T follicular helper cell (primary cell): ENCODE data around the gene KLC1.
"Not testable (repeated sequence)": the region's sequence is repeated elsewhere in the genome, so short reads cannot be mapped to it uniquely, and the experiment has no call there.

Experiments
- DNase-seq: peaks from one replicate; pipeline ENCODE4 v3.0.0-alpha.2; 2020; ENCODE audit warnings: low read depth

The KLC1 gene

DNA sequence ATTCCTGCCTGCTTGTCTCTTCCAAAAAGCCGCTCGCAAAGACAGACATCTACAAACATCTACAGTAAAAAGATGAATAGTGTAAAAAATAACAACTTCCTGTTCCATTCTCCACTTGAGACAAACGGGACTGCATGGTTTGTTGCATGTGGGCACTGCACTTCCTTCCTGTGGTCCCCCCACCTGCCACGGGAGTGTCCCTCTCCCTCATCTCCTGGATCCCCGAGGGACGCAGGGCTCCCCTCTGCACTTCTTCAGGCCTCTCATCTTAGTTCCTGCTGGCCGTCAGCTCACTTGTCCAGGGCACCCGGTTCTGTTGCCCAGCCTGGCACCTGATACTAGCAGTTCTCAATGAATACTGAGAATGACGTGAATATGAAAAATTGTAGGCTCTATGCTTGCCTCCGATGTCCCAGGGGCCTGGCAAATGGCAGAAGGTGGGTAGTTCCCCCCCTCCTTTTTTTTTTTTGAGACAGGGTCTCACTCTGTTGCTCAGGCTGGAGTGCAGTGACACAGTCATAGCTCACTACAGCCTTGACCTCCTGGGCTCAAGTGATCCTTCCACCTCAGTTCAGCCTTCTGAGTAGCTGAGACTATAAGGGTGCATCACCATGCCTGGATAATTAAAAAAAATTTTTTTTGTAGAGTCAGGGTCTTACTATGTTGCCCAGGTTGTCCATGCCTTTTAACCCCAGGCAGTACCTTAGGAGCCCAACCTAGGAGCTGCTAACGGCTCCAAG, 3.5 kb upstream of the KLC1 start:
- peak; percentile 28 for DNase-seq

DNA sequence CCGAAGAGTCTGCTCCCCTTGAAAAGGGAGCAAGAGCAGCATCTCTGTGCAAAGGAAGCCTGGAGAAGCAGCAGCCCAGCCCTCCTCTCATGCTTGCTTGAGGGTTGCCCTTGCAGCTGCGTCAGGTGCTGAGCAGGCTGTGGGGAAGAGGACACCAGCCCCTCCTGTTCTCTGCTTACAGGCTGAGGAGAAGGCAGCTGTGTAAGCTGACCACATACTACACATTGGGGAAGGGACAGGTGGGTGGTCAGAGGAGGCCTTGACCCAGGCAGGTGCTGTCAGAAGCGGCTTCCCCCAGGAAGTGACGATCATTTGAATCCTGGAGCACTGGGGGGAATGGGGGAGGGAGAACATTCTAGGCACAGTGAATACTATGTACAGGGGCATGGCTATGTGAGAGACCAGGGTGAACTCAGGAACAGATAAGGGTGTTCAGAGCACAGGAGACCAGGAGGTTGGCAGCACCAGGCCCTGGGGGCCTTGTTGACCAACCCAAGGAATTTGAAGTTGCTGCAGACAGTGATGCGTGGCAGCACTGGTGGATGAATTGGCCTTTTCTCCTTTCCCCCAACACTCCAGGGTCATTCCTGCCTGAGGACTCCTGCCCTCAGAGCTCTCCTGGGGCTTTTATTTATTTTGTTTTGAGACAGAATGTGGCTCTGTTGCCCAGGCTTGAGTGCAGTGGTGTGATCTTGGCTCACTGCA, 2.7 kb upstream of the KLC1 start:
- DNase-seq, result no peak

DNA sequence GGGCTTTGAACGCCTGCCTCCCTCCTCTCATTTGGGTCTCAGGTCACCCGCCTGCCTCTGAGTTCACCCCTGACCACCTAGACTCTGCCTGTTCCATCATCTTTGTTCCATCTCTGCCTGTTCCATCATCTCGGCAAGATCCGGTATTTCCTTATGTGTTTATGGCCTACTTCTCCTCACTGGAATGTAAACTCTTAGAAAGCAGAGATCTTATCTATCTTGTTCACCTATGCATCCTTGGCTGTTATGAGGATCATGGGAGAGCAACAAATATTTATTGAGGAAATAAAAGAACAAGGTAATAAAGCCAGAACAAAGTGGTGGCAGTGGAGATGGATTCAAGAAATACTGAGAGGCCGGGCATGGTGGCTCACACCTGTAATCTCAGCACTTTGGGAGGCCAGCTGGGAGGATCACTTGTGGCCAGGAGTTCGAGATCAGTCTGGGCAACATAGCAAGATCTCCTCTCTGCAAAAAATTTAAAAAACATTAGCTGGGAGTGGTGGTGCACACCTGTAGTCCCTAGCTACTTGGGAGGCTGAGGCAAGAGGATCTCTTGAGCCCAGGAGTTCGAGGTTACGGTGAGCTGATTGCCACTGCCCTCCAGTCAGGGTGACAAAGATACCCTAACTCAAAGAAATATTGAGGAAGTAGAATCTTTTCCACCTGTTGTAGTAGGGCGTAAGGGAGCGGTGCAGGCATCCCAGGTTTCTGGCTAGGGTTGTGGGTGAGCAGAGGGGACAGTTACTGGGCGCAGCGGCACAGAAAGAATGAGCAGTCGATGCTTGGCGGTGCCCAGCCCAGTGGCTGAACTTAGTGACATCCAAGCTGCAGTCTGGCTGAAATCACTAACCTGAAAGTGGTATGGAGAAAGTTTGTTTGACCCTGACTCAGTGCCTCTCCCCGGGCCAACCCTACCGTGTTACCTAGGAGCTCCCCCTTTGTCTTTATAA, 1.7 kb upstream of the KLC1 start:
- no peak for DNase-seq

DNA sequence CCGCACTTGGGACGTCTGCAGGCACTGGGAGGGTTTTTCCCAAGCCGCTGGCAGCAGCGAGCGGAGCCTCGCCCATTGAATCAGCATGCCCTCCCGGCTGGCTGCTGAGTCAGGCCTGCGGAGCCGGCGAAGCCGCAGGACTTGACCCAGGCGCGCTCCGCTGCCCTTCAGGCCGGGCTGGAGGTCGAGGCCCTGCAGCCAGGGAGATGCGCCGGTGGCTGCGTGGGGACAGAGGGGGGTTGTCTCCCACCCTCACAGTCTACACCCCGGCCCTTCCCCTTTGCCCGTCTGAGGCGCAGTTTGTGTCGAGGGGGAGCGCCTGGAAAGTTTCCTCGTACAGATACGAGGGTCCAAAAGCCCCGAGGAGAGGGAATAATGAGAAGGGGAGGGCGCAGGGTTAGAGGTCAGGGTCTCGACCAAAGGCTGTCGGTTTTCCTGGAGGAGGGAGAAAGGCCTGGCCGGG, 759 bp upstream of the KLC1 start:
- no peak for DNase-seq

DNA sequence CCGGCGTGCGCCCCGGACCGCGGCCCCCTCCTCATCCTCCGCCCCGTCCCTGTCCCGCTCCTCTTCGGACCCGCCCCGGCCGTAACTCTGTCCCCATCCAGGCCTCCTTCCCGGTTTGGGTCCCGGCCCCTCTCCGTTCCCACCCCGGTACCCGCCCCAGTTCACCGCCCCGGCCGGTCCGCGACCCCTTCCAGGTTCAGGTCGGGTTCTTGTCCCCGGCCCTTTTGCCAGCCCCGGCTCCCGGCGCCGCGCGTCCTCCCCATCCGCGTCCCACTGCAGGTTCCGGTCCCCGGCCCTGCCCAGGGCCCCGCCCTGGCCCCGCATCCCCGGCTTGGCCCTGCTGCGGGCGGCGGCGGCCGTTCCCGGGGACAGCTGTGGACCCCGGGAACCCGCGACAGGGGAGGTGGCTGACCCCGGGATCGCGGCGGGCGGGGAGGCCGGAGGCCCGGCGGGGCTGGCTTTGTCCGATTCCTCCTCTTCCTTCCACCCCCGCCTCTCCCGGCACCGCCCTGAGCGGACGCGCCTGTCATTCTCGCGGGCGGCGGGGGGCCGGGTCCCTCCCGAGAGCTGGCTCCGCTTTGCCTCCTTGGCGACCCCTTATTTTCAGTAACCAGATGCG, 601 bp downstream of the KLC1 start:
- no peak for DNase-seq

DNA sequence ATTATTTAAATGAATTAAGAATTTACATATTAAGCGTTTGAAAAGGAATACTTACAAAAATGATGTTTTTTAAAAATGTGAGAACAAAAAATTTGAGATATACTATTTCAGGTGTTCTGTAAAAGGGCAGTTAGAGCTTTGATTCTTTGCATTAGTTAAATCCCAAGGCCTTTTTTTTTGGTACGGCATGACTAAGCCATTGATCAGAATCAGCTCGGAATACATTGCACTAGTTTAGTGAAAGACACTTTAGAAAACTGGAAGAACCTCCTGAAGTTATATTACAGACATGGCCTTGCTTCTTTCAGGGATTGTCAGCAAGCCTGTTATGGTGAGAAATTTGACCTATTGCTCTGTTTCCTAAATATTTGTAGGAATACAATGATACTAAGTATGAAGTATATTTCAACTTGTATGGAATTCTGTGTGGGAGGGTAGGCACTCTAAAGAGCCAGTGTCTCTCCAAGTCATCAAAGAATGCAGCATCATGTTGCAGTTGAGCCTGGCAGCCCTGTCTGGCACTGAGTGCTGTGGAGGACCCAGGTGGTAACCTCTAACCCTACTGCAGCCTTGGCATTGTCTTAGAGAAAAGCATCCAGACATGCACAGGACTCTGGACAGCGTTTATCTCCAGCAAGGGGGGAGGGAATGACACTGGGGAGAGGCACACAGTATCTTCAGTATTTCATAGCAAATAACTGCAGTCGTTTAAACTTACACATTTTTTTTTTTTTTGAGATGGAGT, 1.5 kb downstream of the KLC1 start:
- no peak for DNase-seq

DNA sequence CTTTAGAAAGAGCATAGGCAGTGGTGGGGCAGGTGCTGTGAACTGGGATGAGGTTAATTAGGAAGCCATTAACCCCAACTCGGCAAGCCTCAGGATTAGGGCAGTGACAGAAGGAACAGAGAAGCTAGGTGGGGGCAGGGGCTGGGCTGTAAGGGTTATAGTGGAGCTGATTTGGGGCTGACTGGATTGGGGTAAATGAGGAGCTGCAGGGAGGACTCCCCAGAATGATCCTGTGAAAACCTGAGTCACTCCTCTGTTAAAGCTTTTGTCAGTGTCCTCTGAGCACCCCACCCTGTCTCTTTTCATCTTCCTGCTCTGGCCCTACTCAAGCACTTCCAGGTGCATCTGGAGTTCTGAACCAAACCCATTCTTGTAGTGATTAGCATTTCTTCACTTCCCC, 4.4 kb downstream of the KLC1 start:
- DNase-seq, result no peak

DNA sequence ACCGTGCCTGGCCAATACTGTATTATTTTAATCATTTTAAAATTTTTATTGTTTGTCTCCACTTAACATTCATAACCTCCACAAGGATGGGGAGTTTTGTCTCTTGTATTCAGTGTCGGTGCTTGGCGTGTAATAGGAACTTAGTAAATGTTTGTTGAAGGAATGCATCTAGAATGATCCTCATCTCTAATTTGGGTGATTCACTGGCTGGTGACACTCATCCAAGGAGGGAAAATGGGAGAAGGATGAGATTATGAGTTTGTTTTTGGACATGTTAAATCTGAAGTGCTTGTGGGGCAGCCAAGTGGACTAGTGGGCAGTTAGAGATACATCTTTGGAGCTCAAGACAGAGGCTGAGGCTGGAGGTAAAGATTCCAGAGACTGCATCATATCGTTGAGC, 5.1 kb downstream of the KLC1 start:
- DNase-seq, result no peak

DNA sequence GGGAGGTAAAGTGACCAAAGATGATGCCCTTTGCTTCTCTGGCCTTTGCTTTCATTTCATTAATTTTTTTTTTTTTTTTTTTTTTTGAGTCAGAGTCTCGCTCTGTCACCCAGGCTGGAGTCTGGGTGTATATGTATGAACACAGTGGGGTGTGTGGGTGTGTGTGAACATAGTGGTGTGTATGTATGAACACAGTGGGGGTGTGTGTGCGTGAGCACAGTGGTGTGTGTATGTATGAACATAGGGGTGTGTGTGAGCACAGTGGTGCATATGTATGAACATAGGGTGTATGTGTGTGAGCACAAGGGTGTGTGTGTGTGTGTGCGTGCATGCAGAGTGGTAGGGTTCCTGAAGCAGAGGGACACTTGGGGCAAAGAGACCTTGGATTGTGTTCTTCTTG, 9.6 kb downstream of the KLC1 start:
- DNase-seq, result no peak

DNA sequence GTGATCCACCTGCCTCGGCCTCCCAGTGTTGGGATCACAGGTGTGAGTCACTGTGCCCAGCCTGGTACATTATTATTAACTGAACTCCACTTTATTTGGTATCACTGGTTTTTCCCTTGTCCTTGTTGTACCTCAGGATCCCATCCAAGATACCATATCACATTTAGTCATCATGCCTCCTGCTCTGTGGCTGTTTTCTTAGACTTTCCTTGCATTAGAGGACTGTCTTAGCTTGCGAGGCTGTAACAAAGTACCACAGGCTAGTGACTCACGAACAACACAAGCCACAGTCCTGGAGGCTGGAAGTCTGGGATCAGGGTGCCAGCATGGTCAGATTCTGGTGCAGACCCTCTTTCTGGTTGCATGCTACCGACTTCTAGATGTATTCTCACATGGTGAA, 12.2 kb downstream of the KLC1 start:
- no peak for DNase-seq

DNA sequence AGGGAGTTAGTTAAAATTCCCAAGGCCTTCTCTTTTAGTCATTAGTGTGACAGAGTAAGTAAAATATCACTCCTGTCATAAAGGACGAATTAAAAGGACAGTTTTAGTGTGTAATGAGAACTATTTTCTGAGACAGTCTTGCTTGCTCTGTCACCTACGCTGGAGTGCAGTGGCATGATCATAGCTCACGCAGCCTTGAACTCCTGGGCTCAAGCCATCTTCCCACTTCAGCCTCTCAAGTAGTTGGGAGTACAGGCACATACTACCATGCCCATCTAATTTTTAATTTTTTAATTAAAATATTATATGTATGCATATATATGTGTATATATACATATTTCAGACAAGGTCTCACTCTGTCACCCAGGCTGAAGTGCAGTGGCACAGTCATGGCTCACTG, 17.2 kb downstream of the KLC1 start:
- no peak for DNase-seq

DNA sequence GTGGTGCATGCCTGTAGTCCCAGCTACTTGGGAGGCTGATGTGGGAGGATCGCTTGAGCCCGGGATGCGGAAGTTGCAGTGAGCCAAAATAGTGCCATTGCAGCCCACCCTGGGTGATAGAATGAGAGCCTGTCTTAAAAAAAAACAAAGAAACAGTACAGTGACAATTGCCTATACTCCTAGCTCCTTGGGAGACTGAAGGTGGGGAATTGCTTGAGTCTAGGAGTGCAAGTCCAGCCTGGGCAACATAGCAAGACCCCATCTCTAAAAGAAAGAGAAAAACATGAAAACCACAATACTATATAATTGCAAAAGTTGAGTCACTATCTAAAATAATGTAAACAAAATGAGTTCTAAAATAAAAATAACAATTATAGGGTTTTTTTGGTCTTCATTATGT, 20.0 kb downstream of the KLC1 start:
- DNase-seq, result no peak

DNA sequence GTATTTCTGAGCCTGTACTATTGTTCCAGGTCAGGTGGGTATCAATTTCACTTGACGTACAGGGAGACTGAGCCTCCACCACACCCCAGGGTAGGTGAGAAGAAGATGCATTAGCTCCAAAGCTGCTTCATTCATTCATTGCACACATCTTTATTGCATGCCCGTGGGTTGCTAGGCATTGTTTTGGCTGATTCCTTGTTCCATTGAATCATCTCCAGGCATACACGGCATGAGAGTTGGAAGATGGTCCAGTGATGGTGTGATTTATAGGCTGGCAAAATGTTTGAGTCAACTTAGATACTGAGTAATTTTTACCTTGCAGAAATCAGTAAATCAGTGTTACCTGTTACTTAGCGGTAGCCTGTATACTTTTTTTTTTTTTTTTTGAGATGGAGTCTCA, 21.2 kb downstream of the KLC1 start:
- no peak for DNase-seq

DNA sequence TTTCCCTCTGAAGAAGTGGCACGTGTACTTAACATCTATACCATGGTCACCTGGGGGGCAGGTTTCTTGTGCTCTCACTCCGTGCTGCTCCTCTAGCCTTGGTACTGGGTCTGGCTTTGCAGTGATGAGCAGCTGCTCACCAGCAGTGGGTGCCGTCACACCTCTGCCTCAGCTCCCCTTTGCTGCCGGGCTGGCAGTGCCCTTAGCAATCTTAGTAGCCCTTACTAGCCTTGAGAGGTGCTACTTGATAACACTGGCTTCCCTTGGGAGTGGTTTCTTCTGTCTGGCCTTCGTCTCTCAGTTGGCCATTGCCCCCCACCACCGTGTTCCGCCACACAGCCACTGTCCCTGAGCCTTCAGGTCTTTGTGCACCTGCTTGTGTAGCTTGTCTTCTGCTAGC, 22.6 kb downstream of the KLC1 start:
- DNase-seq, result no peak

DNA sequence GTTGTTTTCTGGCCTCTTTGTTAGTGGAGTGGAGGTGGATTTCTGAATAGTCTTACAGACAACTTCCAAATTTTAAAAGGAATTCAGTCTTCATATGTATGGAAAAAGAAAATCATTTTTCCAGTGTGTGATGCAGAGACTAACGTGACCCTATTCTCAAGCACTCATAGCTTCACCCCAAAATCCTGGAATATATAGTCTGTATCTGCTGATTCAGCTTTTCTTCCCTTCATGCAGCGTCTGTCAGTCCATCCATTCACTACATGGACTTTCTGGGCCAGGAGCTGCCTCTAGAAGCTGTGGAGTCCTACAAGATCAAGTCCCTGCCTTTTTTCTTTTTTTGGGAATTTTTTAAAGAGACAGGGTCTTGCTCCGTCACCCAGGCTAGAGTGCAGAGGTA, 23.8 kb downstream of the KLC1 start:
- DNase-seq, result no peak

DNA sequence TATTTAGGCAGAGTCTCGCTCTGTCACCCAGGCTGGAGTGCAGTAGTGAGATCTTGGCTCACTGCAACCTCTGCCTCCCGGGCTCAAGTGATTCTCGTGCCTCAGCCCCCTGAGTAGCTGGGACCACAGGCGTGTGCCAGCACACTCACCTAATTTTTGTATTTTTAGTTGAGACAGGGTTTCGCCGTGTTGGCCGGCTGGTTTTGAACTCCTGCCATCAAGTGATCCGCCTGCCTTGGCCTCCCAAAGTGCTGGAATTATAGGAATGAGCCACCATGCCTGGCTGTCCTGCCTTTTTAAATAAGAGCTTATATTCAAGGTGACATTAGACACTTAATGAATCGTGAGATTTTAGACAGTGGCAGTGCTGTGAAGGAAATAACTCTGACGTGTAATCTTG, 24.3 kb downstream of the KLC1 start:
- not testable (repeated sequence) for DNase-seq

DNA sequence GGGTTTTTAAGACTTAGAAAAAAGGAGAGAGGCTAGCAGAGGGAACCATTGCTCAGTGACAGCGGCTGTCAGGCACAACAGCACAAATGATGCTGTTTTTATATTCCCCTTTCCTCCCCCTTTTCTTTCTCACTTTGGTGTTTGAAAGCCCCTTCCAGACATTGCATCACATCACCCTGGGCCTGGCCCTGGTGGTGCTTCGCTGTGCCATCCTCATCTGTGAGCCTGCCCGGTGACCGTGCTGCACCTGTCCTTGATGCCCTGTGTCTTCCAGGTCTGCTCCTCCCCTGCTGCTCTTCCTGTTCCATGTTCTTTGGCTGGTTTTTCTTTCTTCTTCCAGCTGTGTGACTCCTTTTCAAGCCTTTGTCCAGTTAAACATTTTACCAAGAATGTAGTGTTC, 24.8 kb downstream of the KLC1 start:
- DNase-seq, result no peak

DNA sequence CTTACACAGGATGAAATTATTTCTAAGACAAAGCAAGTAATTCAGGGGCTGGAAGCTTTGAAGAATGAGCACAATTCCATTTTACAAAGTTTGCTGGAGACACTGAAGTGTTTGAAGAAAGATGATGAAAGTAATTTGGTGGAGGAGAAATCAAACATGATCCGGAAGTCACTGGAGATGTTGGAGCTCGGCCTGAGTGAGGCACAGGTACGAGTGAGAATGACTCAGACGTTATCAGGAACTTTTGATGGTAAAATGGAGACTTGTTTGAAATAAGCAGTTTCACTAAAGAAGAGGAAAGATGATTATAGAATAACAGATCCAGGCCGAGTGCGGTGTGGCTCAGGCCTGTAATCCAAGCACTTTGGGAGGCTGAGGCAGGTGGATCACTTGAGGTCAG, 25.6 kb downstream of the KLC1 start:
- no peak for DNase-seq

DNA sequence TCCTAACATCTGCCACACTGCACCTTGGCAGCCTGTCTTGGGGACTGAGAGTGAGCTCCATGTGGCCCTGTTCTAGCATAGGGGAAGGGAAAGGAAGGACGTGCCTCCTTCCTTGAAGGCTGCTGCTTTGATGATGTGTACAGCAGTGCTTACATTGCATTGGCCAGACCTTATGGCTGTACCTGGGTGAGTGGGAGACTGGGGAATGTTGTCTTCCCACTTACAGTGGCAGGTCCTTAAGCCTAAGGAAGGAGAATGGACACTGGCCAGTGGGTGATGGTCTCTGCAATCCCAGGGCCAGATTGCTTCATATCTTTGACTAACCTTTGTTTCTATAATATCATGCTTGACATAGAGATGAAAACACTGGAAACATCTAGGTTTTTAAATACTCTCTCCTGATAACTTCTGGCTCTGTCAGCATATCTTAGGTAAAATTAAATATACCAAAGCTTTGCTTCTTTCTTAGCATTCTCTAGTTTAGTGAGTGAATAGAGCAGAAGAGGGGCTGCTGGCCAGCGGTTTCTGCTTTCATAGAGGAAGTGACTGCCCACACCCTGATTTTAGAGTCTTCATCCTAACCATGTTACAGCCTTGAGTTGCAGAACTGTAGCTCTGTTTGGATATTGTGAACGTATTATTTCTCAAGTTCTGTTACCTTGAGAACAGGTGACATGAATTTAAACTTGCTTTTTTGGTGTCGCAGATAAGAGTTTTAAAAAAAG, 27.2 kb downstream of the KLC1 start:
- no peak for DNase-seq

DNA sequence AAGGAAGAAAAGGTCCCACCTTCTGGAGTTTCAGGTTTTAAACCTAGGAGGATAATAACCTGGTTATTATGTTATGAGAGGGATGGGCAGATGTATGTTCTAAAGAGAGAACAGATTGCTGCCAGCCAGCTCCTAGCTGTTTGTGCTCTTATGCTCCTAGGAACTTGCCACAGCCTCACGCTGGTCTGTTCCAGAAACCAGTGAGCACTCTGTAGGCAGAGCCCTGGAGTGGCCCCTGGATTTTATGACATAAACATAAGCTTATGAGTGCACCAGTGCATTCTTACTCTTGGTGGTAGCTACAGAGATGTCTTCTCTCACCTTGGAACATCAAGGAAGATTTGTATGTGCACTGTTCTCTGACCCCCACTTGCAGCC, 27.7 kb downstream of the KLC1 start:
- no peak for DNase-seq

DNA sequence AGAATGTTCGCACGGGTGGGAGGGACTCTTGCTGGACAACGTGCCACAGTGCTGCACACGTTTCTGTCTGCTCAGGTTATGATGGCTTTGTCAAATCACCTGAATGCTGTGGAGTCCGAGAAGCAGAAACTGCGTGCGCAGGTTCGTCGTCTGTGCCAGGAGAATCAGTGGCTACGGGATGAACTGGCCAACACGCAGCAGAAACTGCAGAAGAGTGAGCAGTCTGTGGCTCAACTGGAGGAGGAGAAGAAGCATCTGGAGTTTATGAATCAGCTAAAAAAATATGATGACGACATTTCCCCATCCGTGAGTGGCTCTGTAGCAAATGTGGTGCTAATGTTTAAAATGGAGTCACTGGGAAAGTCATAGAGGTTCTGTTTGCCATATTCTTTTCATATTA, 28.5 kb downstream of the KLC1 start:
- no peak for DNase-seq
